IPS-NIHi7 (cell line): ENCODE data around the gene RPS6KL1.
A peak's percentile ranks its signal among the peaks of the same experiment; 100 is the strongest.
"Not testable (repeated sequence)": the region's sequence is repeated elsewhere in the genome, so short reads cannot be mapped to it uniquely, and the experiment has no call there.

Source experiments
- DNase-seq: peaks from one replicate; pipeline ENCODE4 v3.0.0; 2012; ENCODE audit warnings: mixed read lengths; ENCODE audit errors: extremely low spot score

RPS6KL1 gene

GRCh38 chr14:74936151-74936550 is 13.1 kb upstream of the RPS6KL1 start:
- no peak for DNase-seq

GRCh38 chr14:74935360-74935680 is 12.3 kb upstream of the RPS6KL1 start:
- DNase-seq = no peak

GRCh38 chr14:74934476-74935359 is 11.7 kb upstream of the RPS6KL1 start:
- no peak for DNase-seq

- no peak for DNase-seq
These were observed 11.0 kb upstream of the RPS6KL1 start for GRCh38 chr14:74934041-74934440.

- not testable (repeated sequence) for DNase-seq
These were observed 9.9 kb upstream of the RPS6KL1 start for GRCh38 chr14:74932936-74933335.

GRCh38 chr14:74932401-74932901 is 9.4 kb upstream of the RPS6KL1 start:
- DNase-seq = no peak

- DNase-seq = not testable (repeated sequence)
These were observed 8.7 kb upstream of the RPS6KL1 start for GRCh38 chr14:74931744-74932143.

GRCh38 chr14:74929242-74929641 is 6.2 kb upstream of the RPS6KL1 start:
- DNase-seq = no peak

GRCh38 chr14:74927225-74927624 is 4.2 kb upstream of the RPS6KL1 start:
- DNase-seq = no peak

- no peak for DNase-seq
These were observed 1.0 kb upstream of the RPS6KL1 start for GRCh38 chr14:74924061-74924460.

- DNase-seq = no peak
These were observed 891 bp downstream of the RPS6KL1 start for GRCh38 chr14:74921987-74922751.

- DNase-seq = no peak
These were observed 1.9 kb downstream of the RPS6KL1 start for GRCh38 chr14:74921053-74921620.

GRCh38 chr14:74920281-74920680 is 2.8 kb downstream of the RPS6KL1 start:
- DNase-seq = no peak

GRCh38 chr14:74919421-74920165 is 3.5 kb downstream of the RPS6KL1 start:
- DNase-seq = no peak

- no peak for DNase-seq
These were observed 4.7 kb downstream of the RPS6KL1 start for GRCh38 chr14:74918380-74918779.

GRCh38 chr14:74917646-74918081 is 5.4 kb downstream of the RPS6KL1 start:
- no peak for DNase-seq

GRCh38 chr14:74917178-74917543 is 5.9 kb downstream of the RPS6KL1 start:
- no peak for DNase-seq

- DNase-seq = no peak
These were observed 7.2 kb downstream of the RPS6KL1 start for GRCh38 chr14:74915826-74916225.

GRCh38 chr14:74915426-74915825 is 7.6 kb downstream of the RPS6KL1 start:
- no peak for DNase-seq

GRCh38 chr14:74913986-74914573 is 9.0 kb downstream of the RPS6KL1 start:
- peak; percentile 76 for DNase-seq

- no peak for DNase-seq
These were observed 9.6 kb downstream of the RPS6KL1 start for GRCh38 chr14:74913393-74913910.
